SK-MEL-5 (cell line): ENCODE results near the gene PDCD2. TPM values are rescaled to one million over a fixed set of nuclear protein-coding genes. Genes with fewer than 3 reads are reported as not detected.
"Not testable (repeated sequence)": the region's sequence is repeated elsewhere in the genome, so short reads cannot be mapped to it uniquely, and the experiment has no call there.

ENCODE experiments used
- DNase-seq: peaks from one replicate; pipeline ENCODE4 v3.0.0-alpha.2; 2016; ENCODE audit warnings: low read depth, low spot score
- in situ Hi-C: cut with HindIII; loops from 2 replicates; pipeline ENCODE4 v1.10.0; 2016; ENCODE audit warnings: low sequenced_read_pairs, high pct_unique_total_duplicates, low pct_unique_long_range_greater_than_20kb
- total RNA-seq: library from RNA; depleted of rRNA; stranded (reverse); fragments of >200 nt; shearing (Covaris generic); gene quantifications from 2 replicates; pipeline ENCODE4 v1.2.3, GENCODE V29; 2014

PDCD2 gene
- total RNA-seq, 1 experiment from 2014 or later: 137 TPM

GRCh38 chr6:170554796-170555137 lies 29.7 kb downstream of the PDCD2 start:
- DNase-seq: no peak
- in situ Hi-C loops: no loop called here

- DNase-seq: peak; percentile 98
- in situ Hi-C loops: no loop called here
Measured at GRCh38 chr6:170554013-170554795, 30.2 kb downstream of the PDCD2 start, which contains the start of gene TBP. TSS of gene TBP (plus strand) at chr6:170554369. CDS start at chr6:170557030, 2,661 bp downstream.

GRCh38 chr6:170553534-170554012 lies 30.9 kb downstream of the PDCD2 start:
- in situ Hi-C loops: no loop called here
- no peak for DNase-seq

GRCh38 chr6:170552765-170553533 lies 31.5 kb downstream of the PDCD2 start, which contains the start of gene PSMB1:
TSS of gene PSMB1 (minus strand) at chr6:170553307. CDS start at chr6:170553242, 65 bp downstream.
- in situ Hi-C loops: no loop called here
- DNase-seq: peak; percentile 94

DNA sequence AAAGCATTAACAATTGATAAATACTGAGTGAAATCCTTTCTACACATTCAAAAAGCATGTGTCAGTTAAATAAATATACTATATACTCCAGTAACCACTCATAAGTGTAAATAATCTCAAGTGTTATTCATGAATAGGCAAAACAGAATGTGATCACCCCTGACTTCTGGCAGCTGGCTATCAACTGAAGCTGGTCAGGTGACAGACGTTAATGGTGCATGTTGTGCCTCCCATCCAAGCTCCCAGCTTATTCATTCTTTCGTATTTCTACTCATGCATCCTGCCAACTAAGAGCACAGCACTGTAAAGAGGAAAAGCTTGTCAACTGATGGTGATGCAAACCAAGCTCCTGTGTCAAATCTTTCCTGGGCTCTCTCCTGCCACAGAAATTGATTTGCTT lies 39.0 kb downstream of the PDCD2 start:
- no peak for DNase-seq

DNA sequence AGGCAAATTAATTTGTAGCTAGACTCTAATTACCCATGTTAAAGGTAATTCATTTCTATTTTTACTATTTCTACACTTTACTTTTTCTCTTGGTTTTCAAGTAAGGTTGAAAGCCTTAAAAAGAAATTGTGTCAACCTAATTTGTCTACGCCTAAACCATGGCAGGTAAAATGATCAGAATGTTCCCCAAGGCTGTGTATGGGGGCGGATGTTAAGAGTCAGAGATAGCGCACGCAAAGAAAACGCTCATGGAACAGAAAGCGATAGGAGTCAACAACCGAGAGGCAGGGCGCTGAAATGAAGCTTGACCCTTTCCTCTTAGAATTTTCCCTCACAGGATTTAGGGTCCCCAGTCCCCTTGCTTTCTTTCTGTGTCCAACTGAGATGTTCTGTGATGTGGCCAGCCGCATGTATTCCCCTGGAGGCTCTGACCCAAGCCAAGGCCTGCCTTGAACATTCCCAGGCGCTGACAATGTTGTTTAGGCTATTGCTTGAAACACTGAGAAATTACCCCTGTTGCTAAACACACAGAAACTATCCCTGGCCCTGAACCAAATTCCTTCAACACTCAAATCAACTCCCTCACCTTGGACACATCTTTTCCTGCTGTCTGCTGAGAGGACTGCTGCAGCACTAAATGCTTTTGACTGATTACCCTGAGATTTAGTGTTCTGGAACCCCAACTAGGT lies 42.3 kb downstream of the PDCD2 start:
- DNase-seq: no peak
- in situ Hi-C loops: no loop called here

More for the DNA sequence above, 39.0 kb downstream of the PDCD2 start:
- in situ Hi-C loops: no loop called here

DNA sequence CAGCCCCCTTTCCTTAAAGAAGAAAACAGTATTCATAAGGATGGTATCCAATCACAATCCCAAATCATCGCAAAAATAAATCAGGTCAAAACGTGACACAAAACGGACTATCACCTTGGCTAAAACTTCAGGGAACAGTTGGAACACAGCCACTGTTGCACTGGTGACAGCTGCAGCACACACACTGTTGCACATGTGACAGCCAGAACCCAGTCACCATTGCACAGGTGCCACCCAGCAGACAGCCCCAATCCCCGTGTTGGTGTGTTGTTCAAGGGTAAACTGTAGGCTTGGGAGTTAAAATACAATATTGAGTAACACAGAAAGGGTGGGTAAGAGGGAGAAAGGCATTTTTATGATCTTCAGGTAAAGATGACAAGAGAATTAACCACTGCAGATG lies 47.1 kb downstream of the PDCD2 start:
- in situ Hi-C loops: no loop called here
- DNase-seq: no peak

DNA sequence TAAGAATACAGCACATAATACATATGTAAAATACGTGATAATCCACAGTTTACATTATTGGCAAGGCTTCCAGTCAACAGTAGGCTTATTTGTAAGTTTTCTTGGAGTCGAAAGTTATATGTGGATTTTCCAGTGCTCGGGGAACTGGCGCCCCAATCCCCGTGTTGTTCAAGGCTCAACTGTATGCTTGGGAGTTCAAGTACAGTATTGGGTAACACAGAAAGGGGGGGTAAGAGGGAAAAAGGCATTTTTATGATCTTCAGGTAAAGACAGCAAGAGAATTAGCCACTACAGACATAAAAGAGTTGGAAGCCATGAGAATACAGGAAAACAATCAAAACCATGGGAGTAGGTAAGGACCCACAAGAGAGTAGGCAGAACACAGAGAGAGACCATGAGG lies 47.8 kb downstream of the PDCD2 start:
- in situ Hi-C loops: no loop called here
- no peak for DNase-seq

DNA sequence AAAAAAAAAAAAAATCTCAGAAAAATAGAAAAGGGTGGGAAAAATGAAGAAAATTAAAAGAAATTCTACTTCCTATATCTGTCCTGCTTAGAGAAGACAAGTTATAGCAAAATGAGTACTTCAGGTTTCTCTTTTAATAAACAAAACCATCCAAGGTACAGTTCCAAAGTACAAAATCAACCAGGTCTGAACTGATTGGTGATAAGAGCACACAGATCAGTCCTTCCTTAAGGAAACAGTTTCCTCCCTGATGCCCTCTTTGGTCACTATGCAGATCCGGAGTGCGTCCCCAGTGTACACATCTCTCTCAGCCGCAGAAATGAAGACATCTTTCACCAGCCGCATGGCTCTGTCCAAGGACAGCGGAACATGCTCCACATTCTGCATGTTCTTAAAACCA lies 49.4 kb downstream of the PDCD2 start:
- in situ Hi-C loops: no loop called here
- DNase-seq: no peak

DNA sequence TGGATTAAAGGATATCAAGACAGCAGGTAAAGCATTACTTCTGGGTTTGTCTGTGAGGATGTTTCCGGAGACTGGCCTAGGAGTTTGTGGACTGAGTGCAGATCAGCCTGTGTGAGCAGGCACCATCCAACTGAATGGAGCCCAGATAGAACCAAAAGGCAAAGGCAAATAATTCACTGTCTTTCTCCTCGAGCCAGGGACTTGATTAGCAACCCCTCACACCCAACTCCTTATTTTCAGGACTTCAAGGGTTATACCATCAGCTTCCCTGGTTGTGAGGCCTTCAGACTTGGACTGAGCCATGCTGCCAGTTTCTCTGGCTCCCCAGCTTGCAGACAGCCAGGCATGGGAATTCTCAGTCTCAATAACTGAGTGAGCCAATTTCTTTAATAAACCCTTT lies 50.6 kb downstream of the PDCD2 start:
- DNase-seq: no peak
- in situ Hi-C loops: no loop called here

- in situ Hi-C loops: no loop called here
- DNase-seq: no peak
Measured at GRCh38 chr6:170532867-170533488, 51.5 kb downstream of the PDCD2 start.

DNA sequence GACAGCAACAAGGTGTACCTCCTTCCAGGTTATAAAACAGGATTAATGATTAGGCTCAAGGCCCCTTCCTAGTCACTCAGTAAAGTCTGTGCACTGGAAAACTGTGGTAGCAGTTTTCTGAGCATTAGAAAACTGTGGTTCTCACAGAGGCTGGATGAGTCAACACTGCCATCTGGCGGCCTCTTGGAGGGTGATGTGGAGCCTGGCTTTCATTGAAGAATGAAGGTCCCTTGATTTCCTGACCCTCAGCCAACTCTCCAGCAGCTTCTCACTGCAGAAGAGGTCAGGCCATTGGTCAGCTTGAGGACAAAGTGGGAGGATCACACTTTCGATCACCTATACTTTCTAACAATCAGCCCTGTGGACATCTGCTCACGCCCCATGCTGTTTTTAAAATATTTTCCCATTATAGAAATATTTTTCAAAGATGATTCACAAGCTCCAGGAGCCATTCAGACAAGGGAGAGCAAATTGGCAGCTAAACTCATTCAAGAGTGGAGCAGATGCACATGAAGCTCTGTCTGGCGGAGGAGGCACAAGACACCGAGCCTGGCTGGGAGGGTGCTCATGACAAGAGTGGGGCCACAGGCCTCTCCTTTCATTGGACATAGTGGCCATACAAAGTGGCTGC lies 54.5 kb downstream of the PDCD2 start:
- DNase-seq: peak; percentile 78
- in situ Hi-C loops: no loop called here

DNA sequence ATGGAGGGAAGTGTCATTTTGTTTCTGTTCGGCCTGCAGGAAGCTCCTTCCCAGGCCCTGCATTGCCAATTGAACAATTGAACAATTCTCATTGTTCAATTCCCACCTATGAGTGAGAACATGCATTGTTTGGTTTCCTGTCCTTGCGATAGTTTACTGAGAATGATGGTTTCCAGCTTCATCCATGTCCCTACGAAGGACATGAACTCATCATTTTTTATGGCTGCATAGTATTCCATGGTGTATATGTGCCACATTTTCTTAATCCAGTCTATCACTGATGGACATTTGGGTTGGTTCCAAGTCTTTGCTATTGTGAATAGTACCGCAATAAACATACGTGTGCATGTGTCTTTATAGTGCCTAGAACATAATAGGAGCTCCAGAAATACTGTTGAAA lies 56.4 kb downstream of the PDCD2 start:
- DNase-seq, in situ Hi-C loops: not testable (repeated sequence)

DNA sequence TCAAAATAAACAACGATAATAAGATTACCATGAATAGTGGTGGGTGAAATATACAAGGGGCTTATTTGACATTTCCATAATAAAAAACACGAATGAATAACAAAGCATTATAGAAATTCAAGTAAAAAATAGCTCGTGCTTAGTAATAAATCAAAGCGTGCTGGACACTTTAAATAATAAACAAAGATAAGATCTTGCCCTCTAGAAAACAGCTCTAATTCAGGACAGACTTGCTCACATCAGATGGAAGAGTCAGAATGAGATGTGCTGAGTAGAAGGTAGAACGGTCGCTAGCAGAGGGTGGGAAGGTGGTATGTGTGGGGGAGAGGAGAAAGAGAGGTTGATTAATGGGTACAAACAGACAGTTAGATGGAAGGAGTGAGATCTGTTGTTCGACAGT lies 58.6 kb downstream of the PDCD2 start:
- in situ Hi-C loops: no loop called here

More for the DNA sequence above, 58.6 kb downstream of the PDCD2 start:
- no peak for DNase-seq
